ENCODE results near the gene MMD. TPM values are rescaled to one million over a fixed set of nuclear protein-coding genes. Genes with fewer than 3 reads are reported as not detected.
"Not testable (repeated sequence)": the region's sequence is repeated elsewhere in the genome, so short reads cannot be mapped to it uniquely, and the experiment has no call there.

The MMD gene
- total and polyA plus RNA-seq, 5 experiments from 2014 or later, result 9.4 to 15.5 (median 10.4) TPM

- DNase-seq (no peak), ATAC-seq (no peak)
- no peaks in the 10 kb centered on the region for H3K9me3 Mint-ChIP-seq
- no peak overlapping the region for H3K4me3 Mint-ChIP-seq
- H3K36me3 Mint-ChIP-seq, result no peaks in the 10 kb centered on the region
- H3K27me3 Mint-ChIP-seq, result peaks cover 12 to 26% (median 14%) of the 10 kb centered on the region in 5 donors
- H3K27ac Mint-ChIP-seq, result no peak overlapping the region
- H3K4me1 Mint-ChIP-seq, result peaks cover 3 to 15% (median 8%) of the 10 kb centered on the region in 4 donors
- POLR2A ChIA-PET, result no interaction called here
Measured at GRCh38 chr17:55427587-55427882, 5.9 kb upstream of the MMD start.

GRCh38 chr17:55426851-55427586 is 5.4 kb upstream of the MMD start:
- POLR2A ChIA-PET, result no interaction called here
- peaks cover 4 to 10% (median 6%) of the 10 kb centered on the region in 4 donors for H3K4me1 Mint-ChIP-seq
- no peak for ATAC-seq
- no peak for DNase-seq
- H3K36me3 Mint-ChIP-seq, result no peaks in the 10 kb centered on the region
- no peaks in the 10 kb centered on the region for H3K9me3 Mint-ChIP-seq
- H3K4me3 Mint-ChIP-seq, result no peak overlapping the region
- H3K27me3 Mint-ChIP-seq, result peaks cover 12 to 26% (median 14%) of the 10 kb centered on the region in 5 donors
- H3K27ac Mint-ChIP-seq, result no peak overlapping the region

- ATAC-seq (no peak), DNase-seq (no peak)
- Mint-ChIP-seq H3K4me3 (no peak overlapping the region), H3K27ac (no peak overlapping the region), H3K27me3 (peaks cover 12 to 26% (median 14%) of the 10 kb centered on the region in 5 donors), H3K36me3 (no peaks in the 10 kb centered on the region), H3K4me1 (peaks cover 6 to 19% (median 8%) of the 10 kb centered on the region in 4 donors), H3K9me3 (no peaks in the 10 kb centered on the region)
- POLR2A ChIA-PET, result no interaction called here
Measured at GRCh38 chr17:55424893-55425540, 3.4 kb upstream of the MMD start.

GRCh38 chr17:55423535-55423934 is 1.9 kb upstream of the MMD start:
- POLR2A ChIA-PET, result no interaction called here
- ATAC-seq (no peak), DNase-seq (no peak)
- Mint-ChIP-seq H3K27ac (no peak overlapping the region), H3K27me3 (peaks cover 12 to 26% (median 14%) of the 10 kb centered on the region in 5 donors), H3K4me1 (peaks cover 17 to 34% (median 22%) of the 10 kb centered on the region in 4 donors), H3K36me3 (no peaks in the 10 kb centered on the region), H3K4me3 (peak overlapping the region in 4 of 10 donors; percentile 6 to 85 (median 49)), H3K9me3 (no peaks in the 10 kb centered on the region)

- POLR2A ChIA-PET, ATAC-seq, DNase-seq, H3K36me3 Mint-ChIP-seq, H3K9me3 Mint-ChIP-seq: not testable (repeated sequence)
- H3K27me3 Mint-ChIP-seq, result peaks cover 12 to 26% (median 14%) of the 10 kb centered on the region in 5 donors
- peaks cover 21 to 41% (median 27%) of the 10 kb centered on the region in 4 donors for H3K4me1 Mint-ChIP-seq
- peak overlapping the region in 7 of 10 donors; percentile 7 to 85 (median 43) for H3K4me3 Mint-ChIP-seq
- peak overlapping the region in 3 of 10 donors; percentile 45 to 63 (median 53) for H3K27ac Mint-ChIP-seq
Measured at GRCh38 chr17:55422828-55423164, 1.2 kb upstream of the MMD start.

GRCh38 chr17:55420776-55421178 is 858 bp downstream of the MMD start:
- H3K27ac Mint-ChIP-seq, result peak overlapping the region; percentile 82 to 98 (median 96)

GRCh38 chr17:55420067-55420775 is 1.4 kb downstream of the MMD start:
- H3K27me3 Mint-ChIP-seq, result peaks cover 9 to 17% (median 14%) of the 10 kb centered on the region in 5 donors

More at GRCh38 chr17:55420776-55421178, 858 bp downstream of the MMD start:
- Mint-ChIP-seq H3K4me3 (peak overlapping the region; percentile 88 to 95 (median 90)), H3K36me3 (no peaks in the 10 kb centered on the region), H3K9me3 (no peaks in the 10 kb centered on the region), H3K27me3 (peaks cover 11 to 22% (median 14%) of the 10 kb centered on the region in 5 donors), H3K4me1 (peaks cover 29 to 59% (median 42%) of the 10 kb centered on the region in 4 donors)
- ATAC-seq (peak; percentile 5 to 28), DNase-seq (peak; percentile 4 to 65 (median 30))
- POLR2A ChIA-PET, result interaction anchor here (1.0 kb wide), 1 partner anchor 60 kb away, joined by 4 read pairs; no protein-coding TSS in a partner anchor

GRCh38 chr17:55418369-55419268 is 3.0 kb downstream of the MMD start:
- H3K4me1 Mint-ChIP-seq, result peaks cover 37 to 73% (median 59%) of the 10 kb centered on the region in 4 donors
- DNase-seq (no peak), ATAC-seq (no peak)
- H3K27ac Mint-ChIP-seq, result peak overlapping the region; percentile 45 to 98 (median 96)
- H3K36me3 Mint-ChIP-seq, result peaks cover 0 to 4% (median 0%) of the 10 kb centered on the region in 3 donors
- peak overlapping the region in 6 of 10 donors; percentile 8 to 91 (median 18) for H3K4me3 Mint-ChIP-seq
- peaks cover 2 to 8% (median 6%) of the 10 kb centered on the region in 5 donors for H3K27me3 Mint-ChIP-seq
- H3K9me3 Mint-ChIP-seq, result no peaks in the 10 kb centered on the region
- POLR2A ChIA-PET, result no interaction called here

More at GRCh38 chr17:55420067-55420775, 1.4 kb downstream of the MMD start:
- Mint-ChIP-seq H3K4me3 (peak overlapping the region; percentile 88 to 95 (median 90)), H3K9me3 (no peaks in the 10 kb centered on the region), H3K27ac (peak overlapping the region; percentile 82 to 98 (median 96)), H3K36me3 (no peaks in the 10 kb centered on the region), H3K4me1 (peaks cover 29 to 62% (median 44%) of the 10 kb centered on the region in 4 donors)
- POLR2A ChIA-PET, result interaction anchor here (1.0 kb wide), 1 partner anchor 60 kb away, joined by 4 read pairs; no protein-coding TSS in a partner anchor
- DNase-seq, result peak in 9 of 10 donors; percentile 27 to 79 (median 46)
- peak; percentile 43 to 73 for ATAC-seq

- peak overlapping the region; percentile 18 to 96 (median 58) for H3K27ac Mint-ChIP-seq
- H3K4me1 Mint-ChIP-seq, result peaks cover 39 to 72% (median 59%) of the 10 kb centered on the region in 4 donors
Measured at GRCh38 chr17:55417411-55418268, 4.0 kb downstream of the MMD start.

GRCh38 chr17:55416470-55417052 is 5.1 kb downstream of the MMD start:
- H3K9me3 Mint-ChIP-seq, result no peaks in the 10 kb centered on the region
- POLR2A ChIA-PET, result no interaction called here
- DNase-seq, result no peak
- H3K4me1 Mint-ChIP-seq, result peaks cover 36 to 69% (median 58%) of the 10 kb centered on the region in 4 donors
- H3K27ac Mint-ChIP-seq, result peak overlapping the region in 8 of 10 donors; percentile 44 to 82 (median 58)
- no peak for ATAC-seq
- H3K36me3 Mint-ChIP-seq, result peaks cover 0 to 20% (median 4%) of the 10 kb centered on the region in 3 donors
- no peaks in the 10 kb centered on the region for H3K27me3 Mint-ChIP-seq
- H3K4me3 Mint-ChIP-seq, result no peak overlapping the region

More at GRCh38 chr17:55417411-55418268, 4.0 kb downstream of the MMD start:
- Mint-ChIP-seq H3K9me3 (no peaks in the 10 kb centered on the region), H3K4me3 (peak overlapping the region in 1 of 10 donors; percentile 1), H3K36me3 (peaks cover 0 to 10% (median 4%) of the 10 kb centered on the region in 3 donors), H3K27me3 (peaks cover 0 to 3% (median 0%) of the 10 kb centered on the region in 5 donors)
- DNase-seq (no peak), ATAC-seq (no peak)
- POLR2A ChIA-PET, result no interaction called here

- POLR2A ChIA-PET, result no interaction called here
- peaks cover 36 to 68% (median 58%) of the 10 kb centered on the region in 4 donors for H3K4me1 Mint-ChIP-seq
- no peaks in the 10 kb centered on the region for H3K9me3 Mint-ChIP-seq
- no peak for DNase-seq
- no peak for ATAC-seq
- peak overlapping the region in 1 of 10 donors; percentile 35 for H3K27ac Mint-ChIP-seq
- H3K27me3 Mint-ChIP-seq, result no peaks in the 10 kb centered on the region
- H3K36me3 Mint-ChIP-seq, result peaks cover 0 to 25% (median 8%) of the 10 kb centered on the region in 3 donors
- no peak overlapping the region for H3K4me3 Mint-ChIP-seq
Measured at GRCh38 chr17:55416000-55416399, 5.6 kb downstream of the MMD start.
